ENCODE data around the gene PRTN3.
"Not testable (repeated sequence)": the region's sequence is repeated elsewhere in the genome, so short reads cannot be mapped to it uniquely, and the experiment has no call there.

PRTN3 gene

GRCh38 chr19:884420-885211, 43.8 kb downstream of the PRTN3 start:
- DNase-seq, result no peak

DNA sequence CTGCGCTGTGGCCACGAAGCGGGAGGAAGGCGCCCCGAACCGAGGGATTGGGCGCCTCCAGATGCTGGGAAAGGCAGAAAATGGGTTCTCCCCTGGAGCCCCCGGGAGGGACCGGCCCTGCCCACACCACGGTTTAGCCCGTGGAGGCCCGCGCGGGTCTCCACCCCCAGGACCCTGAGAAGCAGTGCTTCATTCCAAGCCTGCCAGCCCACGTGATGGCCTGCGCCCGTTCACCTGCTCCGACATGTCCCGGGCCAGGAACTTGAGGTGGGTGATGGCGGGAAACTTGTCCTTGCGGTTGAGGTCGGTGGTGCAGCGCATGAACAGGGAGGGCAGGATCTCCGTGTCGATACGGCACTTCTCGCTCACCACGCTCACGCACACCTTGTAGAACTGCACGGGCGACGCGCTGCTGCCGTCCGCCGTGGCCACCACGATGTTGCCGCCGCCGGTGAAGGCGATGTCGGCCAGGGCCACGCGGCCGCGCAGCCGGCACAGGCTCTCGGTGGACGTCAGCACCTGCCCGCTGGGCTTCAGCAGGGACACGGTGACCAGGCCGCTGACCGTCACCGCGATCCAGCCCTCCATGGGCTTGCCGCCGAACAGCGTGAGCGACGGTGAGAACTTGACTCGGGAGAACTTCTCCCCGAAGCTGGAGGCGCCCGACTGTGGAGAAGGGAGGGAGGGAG, 44.9 kb downstream of the PRTN3 start:
- DNase-seq, result no peak

DNA sequence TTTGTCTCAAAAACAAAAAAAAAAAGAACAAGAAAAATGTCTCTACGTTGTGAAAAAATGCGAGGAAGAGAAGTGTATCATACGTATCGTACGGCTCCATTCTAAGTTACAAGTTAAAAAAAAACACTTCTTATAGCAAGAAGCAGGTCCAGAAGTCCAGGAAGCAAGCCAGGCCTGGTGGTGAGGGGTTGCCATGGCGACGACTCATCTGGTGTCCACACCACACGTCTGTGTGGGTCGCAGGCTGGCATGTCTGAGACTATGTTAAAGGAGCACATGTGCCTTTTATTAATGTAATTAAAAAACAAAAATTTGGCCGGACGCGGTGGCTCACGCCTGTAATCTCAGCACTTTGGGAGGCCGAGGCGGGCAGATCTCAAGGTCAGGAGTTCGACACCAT, 46.3 kb downstream of the PRTN3 start:
- DNase-seq, result no peak

DNA sequence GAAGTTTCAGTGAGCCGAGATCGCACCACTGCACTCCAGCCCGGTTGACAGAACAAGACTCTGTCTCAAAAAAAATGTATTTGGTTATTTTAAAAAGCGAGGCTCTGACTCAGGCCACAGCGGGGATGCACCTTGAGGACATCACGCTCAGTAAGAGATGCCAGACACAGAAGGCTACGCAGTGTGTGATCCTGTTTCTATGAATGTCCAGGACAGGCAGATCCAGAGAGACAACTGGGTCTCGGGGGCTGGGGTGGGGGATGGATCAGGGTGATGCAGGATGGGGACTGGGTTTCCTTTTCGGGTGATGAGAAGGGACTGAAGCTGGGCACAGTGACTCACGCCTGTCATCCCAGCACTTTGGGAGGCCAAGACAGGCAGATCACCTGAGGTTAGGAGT, 46.8 kb downstream of the PRTN3 start:
- DNase-seq, result no peak

- DNase-seq, result no peak
These were observed 48.0 kb downstream of the PRTN3 start for GRCh38 chr19:888581-889385.

DNA sequence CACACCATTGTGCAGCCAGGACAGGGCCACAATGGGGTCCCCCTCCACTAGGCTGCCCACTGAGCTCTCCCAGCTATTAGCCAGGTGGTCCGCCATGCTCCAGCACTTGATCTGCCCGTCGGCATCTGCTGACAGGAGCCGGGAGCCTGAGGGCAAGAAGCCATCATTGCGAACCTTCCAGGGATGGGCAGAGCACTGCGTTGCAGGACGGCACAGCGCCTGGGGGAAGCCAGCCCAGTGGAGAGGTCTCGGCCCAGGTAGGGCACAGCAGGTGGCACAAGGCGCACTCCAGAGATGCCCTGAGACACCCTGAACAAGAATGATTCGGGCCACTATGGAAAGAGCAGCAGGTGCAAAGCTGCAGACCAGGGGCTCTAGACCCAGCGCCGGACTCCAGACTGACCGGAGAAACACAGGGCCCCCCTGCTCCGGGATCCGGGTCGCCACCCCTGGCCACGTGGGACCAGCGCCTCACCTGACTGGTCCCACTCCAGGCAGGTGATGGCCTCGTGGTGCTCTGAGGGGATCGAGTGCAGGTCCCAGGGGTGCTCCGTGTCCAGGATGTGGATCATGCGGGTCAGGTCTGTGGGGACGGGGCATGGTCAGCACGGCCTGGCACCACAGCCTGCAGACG, 49.0 kb downstream of the PRTN3 start:
- DNase-seq, result no peak

- no peak for DNase-seq
These were observed 50.0 kb downstream of the PRTN3 start for GRCh38 chr19:890831-891230.

DNA sequence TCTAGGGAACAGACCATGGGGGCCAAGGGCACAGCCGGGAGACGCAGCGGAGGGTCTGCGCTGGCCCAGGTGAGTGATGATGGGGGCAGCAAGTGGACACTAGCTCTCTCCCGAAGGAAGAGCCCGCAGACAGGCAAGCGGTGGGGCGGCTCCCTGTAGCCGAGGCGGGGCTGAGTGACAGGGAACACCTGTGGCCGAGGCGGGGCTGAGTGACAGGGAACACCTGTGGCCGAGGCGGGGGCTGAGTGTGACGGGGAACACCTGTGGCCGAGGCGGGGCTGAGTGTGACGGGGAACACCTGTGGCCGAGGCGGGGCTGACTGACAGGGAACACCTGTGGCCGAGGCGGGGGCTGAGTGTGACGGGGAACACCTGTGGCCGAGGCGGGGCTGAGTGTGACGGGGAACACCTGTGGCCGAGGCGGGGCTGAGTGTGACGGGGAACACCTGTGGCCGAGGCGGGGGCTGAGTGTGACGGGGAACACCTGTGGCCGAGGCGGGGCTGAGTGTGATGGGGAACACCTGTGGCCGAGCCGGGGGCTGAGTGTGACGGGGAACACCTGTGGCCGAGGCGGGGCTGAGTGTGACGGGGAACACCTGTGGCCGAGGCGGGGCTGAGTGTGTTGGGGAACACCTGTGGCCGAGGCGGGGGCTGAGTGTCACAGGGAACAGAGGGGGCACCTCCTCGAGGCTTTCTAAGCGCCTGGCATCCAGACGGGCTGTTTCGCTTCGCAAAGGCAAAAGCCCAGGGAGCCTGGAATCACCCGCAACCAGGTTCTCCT, 50.8 kb downstream of the PRTN3 start:
- not testable (repeated sequence) for DNase-seq

- DNase-seq, result no peak
These were observed 51.6 kb downstream of the PRTN3 start for GRCh38 chr19:892243-892893.

GRCh38 chr19:892894-893689, 52.3 kb downstream of the PRTN3 start, which contains the start of the genes MED16 and RNU6-9:
Gene MED16, minus strand, starts transcription at chr19:893187. Its CDS starts 2,056 bp downstream, at chr19:891131.
Gene RNU6-9, plus strand, starts transcription at chr19:893484.
- peak; percentile 73 for DNase-seq

GRCh38 chr19:896434-896833, 55.6 kb downstream of the PRTN3 start:
- no peak for DNase-seq

- DNase-seq, result no peak
These were observed 56.2 kb downstream of the PRTN3 start for GRCh38 chr19:896999-897398.

DNA sequence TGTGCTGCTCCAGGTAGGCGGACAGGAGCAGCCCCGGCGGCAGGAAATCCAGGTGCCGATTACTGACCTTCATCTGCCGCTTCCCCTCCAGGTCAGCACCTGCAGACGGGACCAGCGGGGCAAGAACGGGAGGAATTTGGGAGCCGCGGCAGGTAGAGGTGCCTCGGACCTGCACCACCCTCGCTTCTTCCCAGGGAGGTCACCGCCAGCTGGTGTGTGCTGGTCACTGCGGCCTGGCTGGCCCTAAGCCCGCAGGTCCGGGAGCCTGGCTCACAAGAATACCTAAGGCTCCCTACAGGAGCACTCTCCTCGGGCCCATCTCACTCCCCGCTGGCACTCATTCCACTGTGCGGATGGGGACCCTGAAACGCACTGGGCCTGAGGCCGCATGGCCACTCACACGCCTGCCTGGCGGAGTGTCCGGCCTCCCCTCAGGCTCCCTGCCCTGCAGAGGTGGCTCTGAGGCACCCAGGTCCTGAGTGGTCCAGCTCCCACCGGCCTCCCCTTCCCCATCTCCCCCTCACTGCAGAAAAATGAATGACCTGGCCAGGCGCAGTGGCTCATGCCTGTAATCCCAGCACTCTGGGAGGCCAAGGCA, 56.7 kb downstream of the PRTN3 start:
- no peak for DNase-seq
